H9 (cell line): Measurements from ENCODE around the gene RLF. TPM values are rescaled to one million over a fixed set of nuclear protein-coding genes. Genes with fewer than 3 reads are reported as not detected.

ENCODE experiments used
- DNase-seq: peaks from one replicate; pipeline ENCODE4 v3.0.0-alpha.2; 2017
- H2AFZ ChIP-seq: one replicate; pipeline ENCODE4 v1.6.1; 2013; ENCODE audit warnings: mild to moderate bottlenecking, low read length, control low read depth, moderate library complexity
- H2AK5ac ChIP-seq: 2 replicates; pipeline ENCODE4 v1.6.1; 2013; ENCODE audit warnings: low read length, control low read depth, mixed read lengths; ENCODE audit not compliant: insufficient read length
- H2BK120ac ChIP-seq: one replicate; pipeline ENCODE4 v1.6.1; 2013; ENCODE audit warnings: low read depth, mild to moderate bottlenecking, low read length, control low read depth, inconsistent platforms; ENCODE audit not compliant: poor library complexity, severe bottlenecking
- H2BK12ac ChIP-seq: 2 replicates; pipeline ENCODE4 v1.6.1; 2013; ENCODE audit warnings: low read length, control low read depth, mixed read lengths, low read depth; ENCODE audit not compliant: insufficient read length
- H2BK15ac ChIP-seq: 2 replicates; pipeline ENCODE4 v1.6.1; 2013; ENCODE audit warnings: low read depth, low read length, control low read depth
- H2BK20ac ChIP-seq: one replicate; pipeline ENCODE4 v1.6.1; 2013; ENCODE audit warnings: low read depth, mild to moderate bottlenecking, low read length, control low read depth, inconsistent platforms; ENCODE audit not compliant: poor library complexity, severe bottlenecking
- H2BK5ac ChIP-seq: 2 replicates; pipeline ENCODE4 v1.6.1; 2013; ENCODE audit warnings: low read length, control low read depth, mixed read lengths; ENCODE audit not compliant: insufficient read length
- H3K14ac ChIP-seq: 2 replicates; pipeline ENCODE4 v1.6.1; 2013; ENCODE audit warnings: low read length, control low read depth; ENCODE audit not compliant: insufficient read depth
- H3K18ac ChIP-seq: 2 replicates; pipeline ENCODE4 v1.6.1; 2013; ENCODE audit warnings: low read depth, mild to moderate bottlenecking, mixed read lengths, low read length, control low read depth; ENCODE audit not compliant: insufficient read length
- H3K23ac ChIP-seq: 2 replicates; pipeline ENCODE4 v1.6.1; 2013; ENCODE audit warnings: low read length, control low read depth, mixed read lengths, low read depth; ENCODE audit not compliant: insufficient read length
- H3K23me2 ChIP-seq: 2 replicates; pipeline ENCODE4 v1.6.1; 2013; ENCODE audit warnings: low read depth, mild to moderate bottlenecking, mixed read lengths, low read length, control low read depth; ENCODE audit not compliant: insufficient read length, poor library complexity, severe bottlenecking
- H3K27ac ChIP-seq: 2 replicates; pipeline ENCODE4 v1.5.1; 2013; ENCODE audit warnings: low read length, control low read depth, mixed read lengths, low read depth; ENCODE audit not compliant: insufficient read length
- H3K27me3 ChIP-seq: 2 replicates; pipeline ENCODE4 v1.6.1; 2013; ENCODE audit warnings: low read length, control low read depth, inconsistent platforms; ENCODE audit not compliant: insufficient read depth
- H3K4ac ChIP-seq: 2 replicates; pipeline ENCODE4 v1.6.1; 2013; ENCODE audit warnings: low read depth, mild to moderate bottlenecking, control low read depth, inconsistent platforms, low read length, moderate library complexity
- H3K4me1 ChIP-seq: 2 replicates; pipeline ENCODE4 v1.6.1; 2013; ENCODE audit warnings: low read length, control low read depth, inconsistent platforms; ENCODE audit not compliant: insufficient read depth
- H3K4me2 ChIP-seq: 2 replicates; pipeline ENCODE4 v1.6.1; 2013; ENCODE audit warnings: low read length, control low read depth, mixed read lengths; ENCODE audit not compliant: insufficient read length, insufficient read depth
- H3K56ac ChIP-seq: 2 replicates; pipeline ENCODE4 v1.6.1; 2013; ENCODE audit warnings: low read depth, mild to moderate bottlenecking, mixed read lengths, low read length, control low read depth; ENCODE audit not compliant: insufficient read length
- H3K79me1 ChIP-seq: 2 replicates; pipeline ENCODE4 v1.6.1; 2013; ENCODE audit warnings: low read depth, mild to moderate bottlenecking, moderate library complexity, low read length, control low read depth, inconsistent platforms; ENCODE audit not compliant: insufficient read depth, poor library complexity, severe bottlenecking
- H3K79me2 ChIP-seq: 2 replicates; pipeline ENCODE4 v1.6.1; 2013; ENCODE audit warnings: low read length, control low read depth, inconsistent platforms; ENCODE audit not compliant: insufficient read depth
- H3K9ac ChIP-seq: 2 replicates; pipeline ENCODE4 v1.6.1; 2013; ENCODE audit warnings: low read length, control low read depth, mixed read lengths; ENCODE audit not compliant: insufficient read length; ENCODE audit errors: extremely low read depth
- H3K9me3 ChIP-seq: one replicate; pipeline ENCODE4 v1.6.1; 2013; ENCODE audit warnings: low read depth, low read length, inconsistent platforms; ENCODE audit not compliant: control insufficient read depth
- H3T11ph ChIP-seq: one replicate; pipeline ENCODE4 v1.6.1; 2013; ENCODE audit warnings: mild to moderate bottlenecking, low read length, control low read depth, inconsistent platforms
- H4K20me1 ChIP-seq: one replicate; pipeline ENCODE4 v1.6.1; 2013; ENCODE audit not compliant: control insufficient read depth, insufficient read length, insufficient read depth
- H4K5ac ChIP-seq: 2 replicates; pipeline ENCODE4 v1.6.1; 2013; ENCODE audit warnings: low read depth, mild to moderate bottlenecking, mixed read lengths, low read length, control low read depth; ENCODE audit not compliant: insufficient read length
- H4K8ac ChIP-seq: replicated peaks from 2 replicates; pipeline ENCODE4 v1.6.1; 2013; ENCODE audit warnings: low read length, control low read depth, mixed read lengths, low read depth; ENCODE audit not compliant: insufficient read length
- H4K91ac ChIP-seq: 2 replicates; pipeline ENCODE4 v1.6.1; 2013; ENCODE audit warnings: low read depth, mild to moderate bottlenecking, moderate library complexity, mixed read lengths, low read length, control low read depth; ENCODE audit not compliant: insufficient read length
- H3K27ac Mint-ChIP-seq, 3 experiments: 2 replicates in 2 of 3; 3 replicates in 1 of 3; pipeline ENCODE4 v1.8.0; 2020 to 2021; ENCODE audit warnings: mixed read lengths in 3 of 3, mild to moderate bottlenecking in 1 of 3, moderate library complexity in 1 of 3
- H3K27me3 Mint-ChIP-seq: 2 replicates; pipeline ENCODE4 v1.8.0; 2021; ENCODE audit warnings: low read depth, mild to moderate bottlenecking, moderate library complexity, mixed read lengths
- H3K36me3 Mint-ChIP-seq, 3 experiments: 2 replicates in 2 of 3; 3 replicates in 1 of 3; pipeline ENCODE4 v1.8.0; 2020 to 2021; ENCODE audit warnings: low read depth in 3 of 3, mixed read lengths in 3 of 3; ENCODE audit not compliant: insufficient read depth in 1 of 3
- H3K4me1 Mint-ChIP-seq, 2 experiments: 2 replicates each; pipeline ENCODE4 v1.8.0; 2020; ENCODE audit warnings: mixed read lengths in 2 of 2
- H3K4me3 Mint-ChIP-seq, 2 experiments: 2 replicates in 1 of 2; 3 replicates in 1 of 2; pipeline ENCODE4 v1.8.0; 2020 to 2021; ENCODE audit warnings: mild to moderate bottlenecking in 2 of 2, mixed read lengths in 2 of 2, moderate library complexity in 1 of 2
- H3K9me3 Mint-ChIP-seq, 2 experiments: 2 replicates in 1 of 2; 3 replicates in 1 of 2; pipeline ENCODE4 v1.8.0; 2020; ENCODE audit warnings: mild to moderate bottlenecking in 2 of 2, mixed read lengths in 2 of 2, moderate library complexity in 1 of 2
- WGBS: extraction: QIAGEN DNeasy Blood & Tissue Kit; methylation state at CpG from one replicate; pipeline ENCODE4 v1.1.7; 2013; ENCODE audit warnings: missing lambda C conversion rate, low lambda C conversion rate, mixed read lengths; ENCODE audit not compliant: insufficient read length; ENCODE audit errors: extremely low coverage; 5-methylcytosine and 5-hydroxymethylcytosine counted together
- total RNA-seq: library from RNA; stranded (reverse); gene quantifications from 2 replicates; pipeline ENCODE4 v1.2.1, GENCODE V29; 2021
- TF ChIP-seq, protein P1 (sequence below): fragments of 200-600 bp; sonication (generic); conservative IDR thresholded peaks from 3 replicates; pipeline ENCODE4 v1.8.0; 2021; ENCODE audit warnings: antibody characterized with exemption, mild to moderate bottlenecking

RLF gene
- total RNA-seq, 1 experiment from 2014 or later, result 19.2 TPM

DNA sequence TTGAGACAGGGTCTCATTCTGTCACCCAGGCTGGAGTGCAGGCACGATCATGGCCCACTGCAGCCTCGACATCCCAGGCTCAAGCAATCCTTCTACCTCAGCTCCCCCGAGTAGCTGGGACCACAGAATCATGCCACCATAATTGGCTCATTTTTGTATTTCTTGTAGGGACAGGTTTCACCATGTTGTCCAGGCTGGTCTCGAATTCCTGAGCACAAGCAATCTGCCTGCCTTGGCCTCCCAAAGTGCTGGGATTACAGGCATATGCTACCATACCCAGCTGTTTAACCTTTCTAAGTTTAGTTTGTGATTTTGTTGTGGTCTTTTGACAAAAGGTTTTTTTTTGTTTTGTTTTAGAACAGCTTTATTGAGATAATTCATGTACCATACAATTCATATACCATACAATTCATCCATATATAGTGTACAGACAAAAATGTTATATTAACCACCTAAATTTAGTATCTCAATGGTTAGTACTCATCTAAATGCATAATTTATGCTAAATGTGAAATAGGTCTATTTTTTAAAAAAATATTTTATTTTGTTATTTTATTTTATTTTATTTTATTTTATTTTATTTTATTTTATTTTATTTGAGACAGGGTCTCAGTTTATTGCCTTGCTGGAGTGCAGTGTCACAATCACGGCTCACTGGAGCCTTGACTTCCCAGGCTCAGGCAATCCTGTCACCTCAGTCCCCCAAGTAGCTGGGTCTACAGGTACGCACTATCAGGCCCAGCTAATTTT lies 105.8 kb downstream of the RLF start:
- no peak overlapping the region for H3K27ac ChIP-seq
- WGBS, result no CpG with 5 or more reads among the region's 6 CpGs
- H3K36me3 Mint-ChIP-seq, result peaks cover 7 to 62% (median 48%) of the 10 kb centered on the region in 3 experiments; a peak in 6 of 7 replicates

More for the DNA sequence above, 105.8 kb downstream of the RLF start:
- H3K4me1 ChIP-seq, result no peaks in the 10 kb centered on the region
- H3K27me3 Mint-ChIP-seq, result no peaks in the 10 kb centered on the region
- DNase-seq, result no peak
- H3K9ac ChIP-seq, result no peak overlapping the region
- H2BK20ac ChIP-seq, result no peak overlapping the region
- no peaks in the 10 kb centered on the region for H4K20me1 ChIP-seq
- H3K79me1 ChIP-seq, result no peaks in the 10 kb centered on the region
- H4K5ac ChIP-seq, result no peak overlapping the region
- H4K8ac ChIP-seq, result no peak overlapping the region
- H3K18ac ChIP-seq, result no peak overlapping the region
- no peaks in the 10 kb centered on the region for H3K9me3 Mint-ChIP-seq
- no peak overlapping the region for H2BK120ac ChIP-seq
- no peak overlapping the region for H3K27ac Mint-ChIP-seq
- no peak overlapping the region for H3K56ac ChIP-seq
- TF ChIP-seq, protein P1, sequence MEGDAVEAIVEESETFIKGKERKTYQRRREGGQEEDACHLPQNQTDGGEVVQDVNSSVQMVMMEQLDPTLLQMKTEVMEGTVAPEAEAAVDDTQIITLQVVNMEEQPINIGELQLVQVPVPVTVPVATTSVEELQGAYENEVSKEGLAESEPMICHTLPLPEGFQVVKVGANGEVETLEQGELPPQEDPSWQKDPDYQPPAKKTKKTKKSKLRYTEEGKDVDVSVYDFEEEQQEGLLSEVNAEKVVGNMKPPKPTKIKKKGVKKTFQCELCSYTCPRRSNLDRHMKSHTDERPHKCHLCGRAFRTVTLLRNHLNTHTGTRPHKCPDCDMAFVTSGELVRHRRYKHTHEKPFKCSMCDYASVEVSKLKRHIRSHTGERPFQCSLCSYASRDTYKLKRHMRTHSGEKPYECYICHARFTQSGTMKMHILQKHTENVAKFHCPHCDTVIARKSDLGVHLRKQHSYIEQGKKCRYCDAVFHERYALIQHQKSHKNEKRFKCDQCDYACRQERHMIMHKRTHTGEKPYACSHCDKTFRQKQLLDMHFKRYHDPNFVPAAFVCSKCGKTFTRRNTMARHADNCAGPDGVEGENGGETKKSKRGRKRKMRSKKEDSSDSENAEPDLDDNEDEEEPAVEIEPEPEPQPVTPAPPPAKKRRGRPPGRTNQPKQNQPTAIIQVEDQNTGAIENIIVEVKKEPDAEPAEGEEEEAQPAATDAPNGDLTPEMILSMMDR, result no peak
- no peak overlapping the region for H2BK12ac ChIP-seq
- H4K91ac ChIP-seq, result no peak overlapping the region
- H3K27me3 ChIP-seq, result no peaks in the 10 kb centered on the region
- H3K4me3 Mint-ChIP-seq, result no peak overlapping the region
- H3T11ph ChIP-seq, result no peak overlapping the region
- no peaks in the 10 kb centered on the region for H3K4me1 Mint-ChIP-seq
- H2AK5ac ChIP-seq, result no peak overlapping the region
- H2AFZ ChIP-seq, result no peak overlapping the region
- H3K14ac ChIP-seq, result no peak overlapping the region
- H3K4ac ChIP-seq, result no peak overlapping the region
- H3K23me2 ChIP-seq, result no peaks in the 10 kb centered on the region
- H2BK5ac ChIP-seq, result no peak overlapping the region
- H3K9me3 ChIP-seq, result no peaks in the 10 kb centered on the region
- H3K4me2 ChIP-seq, result no peak overlapping the region
- H3K23ac ChIP-seq, result no peak overlapping the region
- H2BK15ac ChIP-seq, result no peak overlapping the region
- no peaks in the 10 kb centered on the region for H3K79me2 ChIP-seq
